Naive thymus-derived CD4-positive, alpha-beta T cell (primary cell): ENCODE data around the gene MRGPRD. TPM values are rescaled to one million over a fixed set of nuclear protein-coding genes. Genes with fewer than 3 reads are reported as not detected.
A peak's percentile ranks its signal among the peaks of the same experiment; 100 is the strongest.

Experiments
- ATAC-seq: fragments of 150-1000 bp; cut with Tn5 transposase; 2 replicates; pipeline ENCODE4 v1.10.0; 2021; ENCODE audit warnings: mild to moderate bottlenecking, moderate library complexity
- CTCF ChIA-PET: fragments of 350-600 bp; sonication (Branson Sonifier 250); formaldehyde crosslinking; loops from one replicate; lab custom pipeline; 2021; ENCODE audit warnings: antibody characterized with exemption; lab: Charles Lee
- POLR2A ChIA-PET: fragments of 350-600 bp; sonication (Branson Sonifier 250); formaldehyde crosslinking; loops from one replicate; lab custom pipeline; 2021; ENCODE audit warnings: antibody characterized with exemption, inconsistent platforms; lab: Charles Lee
- DNase-seq, 9 donors: peaks; one replicate each; pipeline versions ENCODE4 v3.0.0 to v3.0.0-alpha.2; 2020 to 2022; ENCODE audit warnings: mixed read lengths in 1 of 9
- H3K27ac ChIP-seq: one replicate; pipeline ENCODE4 v1.7.0; 2013; ENCODE audit warnings: mild to moderate bottlenecking, low read depth, low read length, moderate library complexity
- H3K27me3 ChIP-seq, 2 donors: one replicate each; pipeline ENCODE4 v1.7.0; 2013; ENCODE audit warnings: low read length in 2 of 2, mild to moderate bottlenecking in 2 of 2, moderate library complexity in 2 of 2; ENCODE audit not compliant: control insufficient read depth in 2 of 2, insufficient read depth in 2 of 2
- H3K36me3 ChIP-seq, 3 experiments: 1 replicate in 2 of 3; 2 replicates in 1 of 3; pipeline ENCODE4 v1.7.0; 2013; ENCODE audit warnings: low read length in 3 of 3, mild to moderate bottlenecking in 3 of 3, moderate library complexity in 1 of 3; ENCODE audit not compliant: insufficient read depth in 3 of 3, control insufficient read depth in 2 of 3
- H3K4me1 ChIP-seq, 2 donors: one replicate each; pipeline ENCODE4 v1.7.0; 2013; ENCODE audit warnings: low read length in 2 of 2, mild to moderate bottlenecking in 2 of 2, moderate library complexity in 1 of 2; ENCODE audit not compliant: control insufficient read depth in 2 of 2, insufficient read depth in 2 of 2
- H3K4me3 ChIP-seq: 2 replicates; pipeline ENCODE4 v1.7.0; 2013; ENCODE audit warnings: mild to moderate bottlenecking, low read length
- H3K9me3 ChIP-seq, 3 experiments: 1 replicate in 2 of 3; 2 replicates in 1 of 3; pipeline ENCODE4 v1.7.0; 2013; ENCODE audit warnings: low read length in 3 of 3; ENCODE audit not compliant: control insufficient read depth in 2 of 3
- H3K27ac Mint-ChIP-seq, 9 donors: one replicate each; pipeline ENCODE4 v1.8.0; 2020 to 2022; ENCODE audit warnings: mixed read lengths in 9 of 9, mild to moderate bottlenecking in 8 of 9, moderate library complexity in 5 of 9, inconsistent platforms in 2 of 9
- H3K27me3 Mint-ChIP-seq, 5 donors: one replicate each; pipeline ENCODE4 v1.8.0; 2021 to 2022; ENCODE audit warnings: mixed read lengths in 5 of 5, mild to moderate bottlenecking in 1 of 5
- H3K36me3 Mint-ChIP-seq, 5 donors: one replicate each; pipeline ENCODE4 v1.8.0; 2020 to 2022; ENCODE audit warnings: mixed read lengths in 5 of 5, mild to moderate bottlenecking in 3 of 5, inconsistent platforms in 1 of 5
- H3K4me1 Mint-ChIP-seq, 7 donors: one replicate each; pipeline ENCODE4 v1.8.0; 2020 to 2022; ENCODE audit warnings: mixed read lengths in 7 of 7, mild to moderate bottlenecking in 3 of 7, inconsistent platforms in 1 of 7
- H3K4me3 Mint-ChIP-seq, 10 donors: one replicate each; pipeline ENCODE4 v1.8.0; 2020 to 2022; ENCODE audit warnings: mild to moderate bottlenecking in 10 of 10, mixed read lengths in 10 of 10, moderate library complexity in 6 of 10, inconsistent platforms in 2 of 10
- H3K9me3 Mint-ChIP-seq, 11 donors: one replicate each; pipeline ENCODE4 v1.8.0; 2020 to 2022; ENCODE audit warnings: mixed read lengths in 11 of 11, mild to moderate bottlenecking in 4 of 11, inconsistent platforms in 1 of 11, moderate library complexity in 1 of 11
- intact Hi-C, 2 donors: fragments of 100-400 bp; cut with micrococcal nuclease; formaldehyde crosslinking; loops; one replicate each; pipeline ENCODE4 v1.15.1; 2023
- polyA plus RNA-seq, 2 donors: library from polyadenylated mRNA; unstranded; fragments of 300-500 nt; fragmentation: Illumina TruSeq; gene quantifications; one replicate each; pipeline ENCODE4 v1.2.3, GENCODE V29; 2021
- total RNA-seq, 6 experiments: library from RNA in 5 of 6; stranded (reverse) in 5 of 6; gene quantifications; 1 replicate in 5 of 6; 2 replicates in 1 of 6; pipeline ENCODE4 v1.2.3 and lab custom pipeline; 2021 to 2026

The MRGPRD gene
- total and polyA plus RNA-seq, 7 experiments from 2014 or later, result 0.25 TPM; not detected in 6

DNA sequence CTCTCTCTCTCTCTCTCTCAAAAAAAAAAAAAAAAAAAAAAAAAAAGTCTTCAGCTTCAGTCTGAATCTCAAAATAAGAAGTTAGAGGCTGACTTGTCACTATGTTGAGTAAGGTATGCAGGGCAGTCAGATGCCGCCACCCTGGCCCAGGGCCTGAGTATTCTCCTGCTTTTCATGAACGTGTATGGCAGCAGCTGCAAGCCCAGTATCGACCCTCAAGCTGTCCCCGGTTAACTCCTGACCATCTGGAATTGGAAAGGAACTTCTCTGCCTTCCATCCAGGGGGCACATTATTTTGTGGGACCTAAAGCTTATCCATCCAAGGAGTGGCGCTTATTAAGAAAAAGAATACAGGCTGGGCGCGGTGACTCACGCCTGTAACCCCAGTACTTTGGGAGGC, 11.4 kb downstream of the MRGPRD start:
- H3K27me3 Mint-ChIP-seq, result peaks cover 0 to 10% (median 2%) of the 10 kb centered on the region in 5 donors
- H3K27ac Mint-ChIP-seq, result no peak overlapping the region
- DNase-seq, result no peak
- Histone ChIP-seq H3K27me3 (no peaks in the 10 kb centered on the region), H3K27ac (no peak overlapping the region), H3K9me3 (no peaks in the 10 kb centered on the region), H3K4me1 (peaks cover 3 to 7% of the 10 kb centered on the region in 2 donors), H3K36me3 (no peaks in the 10 kb centered on the region), H3K4me3 (no peak overlapping the region)
- ChIA-PET POLR2A (no interaction called here), CTCF (no interaction called here)
- H3K4me3 Mint-ChIP-seq, result no peak overlapping the region
- peaks cover 1 to 19% (median 9%) of the 10 kb centered on the region in 7 donors for H3K4me1 Mint-ChIP-seq
- no peaks in the 10 kb centered on the region for H3K9me3 Mint-ChIP-seq
- peaks cover 0 to 13% (median 0%) of the 10 kb centered on the region in 5 donors for H3K36me3 Mint-ChIP-seq
- no peak for ATAC-seq
- intact Hi-C loops, result no loop called here

DNA sequence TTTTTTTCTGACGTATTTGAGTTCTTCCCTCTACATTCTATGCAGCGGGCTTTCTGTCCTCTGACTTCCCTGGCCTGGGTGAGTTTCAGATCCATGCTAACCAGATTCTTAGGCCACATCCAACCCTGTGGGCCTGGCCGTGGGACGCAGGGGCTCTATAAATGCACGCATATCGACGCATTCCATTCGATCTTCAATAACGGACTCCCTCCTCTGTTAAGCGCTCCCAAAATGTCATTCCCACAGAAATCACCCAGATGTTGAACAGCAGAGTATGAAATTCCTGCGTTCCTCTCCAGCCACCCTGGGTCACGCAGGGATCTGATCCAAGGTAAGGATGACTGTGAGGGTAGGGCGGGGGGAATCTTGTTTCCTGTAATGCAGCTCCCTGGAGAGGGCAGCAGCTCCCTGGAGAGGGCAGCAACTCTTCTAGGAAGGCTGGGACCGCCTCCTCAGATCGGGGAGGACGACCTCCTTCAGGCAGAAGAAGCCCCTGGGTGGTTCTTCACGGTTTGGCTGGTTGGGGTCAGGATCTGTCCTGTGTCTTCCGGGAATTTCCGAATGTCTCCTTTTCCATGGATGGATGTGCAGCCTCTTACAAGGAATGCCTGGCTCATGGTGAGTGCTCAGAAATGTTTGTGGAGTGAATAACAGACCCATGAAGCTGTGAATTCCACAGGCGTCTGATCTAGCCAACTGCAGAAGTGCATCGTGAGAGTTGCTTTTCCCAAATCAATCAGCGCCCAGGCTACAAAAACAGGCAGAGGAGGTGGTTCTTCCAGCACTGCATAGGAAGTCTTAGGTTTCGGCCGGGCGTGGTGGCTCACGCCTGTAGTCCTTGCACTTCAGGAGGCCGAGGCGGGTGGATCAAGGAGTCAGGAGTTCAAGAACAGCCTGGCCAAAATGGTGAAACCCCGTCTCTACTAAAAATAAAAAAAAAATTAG, 12.2 kb downstream of the MRGPRD start:
- intact Hi-C loops, result no loop called here
- Mint-ChIP-seq H3K36me3 (peaks cover 0 to 21% (median 0%) of the 10 kb centered on the region in 5 donors), H3K9me3 (peaks cover 0 to 3% (median 0%) of the 10 kb centered on the region in 11 donors), H3K27ac (no peak overlapping the region), H3K4me1 (peaks cover 1 to 27% (median 9%) of the 10 kb centered on the region in 7 donors), H3K27me3 (peaks cover 0 to 10% (median 2%) of the 10 kb centered on the region in 5 donors), H3K4me3 (no peak overlapping the region)
- DNase-seq (no peak), ATAC-seq (no peak)
- POLR2A ChIA-PET, result no interaction called here
- CTCF ChIA-PET, result no interaction called here
- no peak overlapping the region for H3K27ac ChIP-seq
- H3K4me1 ChIP-seq, result peaks cover 3 to 10% of the 10 kb centered on the region in 2 donors
- no peaks in the 10 kb centered on the region for H3K36me3 ChIP-seq
- H3K27me3 ChIP-seq, result no peaks in the 10 kb centered on the region
- H3K9me3 ChIP-seq, result no peaks in the 10 kb centered on the region
- H3K4me3 ChIP-seq, result no peak overlapping the region

DNA sequence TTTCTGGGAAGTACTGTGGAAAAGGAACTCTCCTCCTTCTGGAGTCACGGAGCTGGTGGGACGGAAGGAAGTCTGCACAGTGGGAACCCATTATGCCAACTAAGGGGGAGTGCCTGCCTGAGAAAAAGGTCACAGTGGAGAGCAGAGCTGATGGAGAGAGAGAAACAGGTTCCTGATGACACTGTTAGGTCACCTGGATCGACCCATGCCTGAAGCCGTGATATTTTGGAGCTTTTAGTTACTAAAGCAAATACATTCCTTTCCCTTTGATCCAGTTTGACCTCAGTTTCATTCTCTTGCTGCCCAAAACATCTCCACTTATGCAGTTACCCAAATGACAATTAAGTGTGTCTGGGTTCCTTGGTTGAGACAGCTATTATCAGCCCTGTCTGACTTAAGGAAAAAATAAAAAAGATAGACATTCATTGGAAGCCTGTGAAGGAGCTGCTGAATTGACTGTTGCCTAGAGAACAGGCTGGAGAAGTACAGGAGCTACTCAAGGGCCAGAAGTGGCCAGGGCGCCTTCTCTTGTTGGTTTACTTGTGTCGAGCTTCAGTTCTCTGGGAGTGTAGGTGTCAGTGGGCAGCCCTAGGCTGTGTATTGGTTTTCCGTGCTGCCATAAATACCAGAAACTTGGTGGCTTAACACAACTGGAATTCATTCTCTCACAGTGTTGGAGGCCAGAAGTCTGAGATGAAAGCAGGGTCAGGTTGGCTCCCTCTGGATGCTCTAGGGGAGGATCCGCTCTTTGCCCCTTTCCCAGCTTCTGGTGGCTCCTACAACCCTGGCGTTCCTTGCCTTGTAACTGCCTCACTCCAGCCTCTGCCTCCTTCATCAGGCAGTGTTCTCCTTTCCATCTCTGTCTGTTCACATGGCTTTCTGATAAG, 13.6 kb downstream of the MRGPRD start:
- peaks cover 1 to 37% (median 17%) of the 10 kb centered on the region in 7 donors for H3K4me1 Mint-ChIP-seq
- CTCF ChIA-PET, result no interaction called here

DNA sequence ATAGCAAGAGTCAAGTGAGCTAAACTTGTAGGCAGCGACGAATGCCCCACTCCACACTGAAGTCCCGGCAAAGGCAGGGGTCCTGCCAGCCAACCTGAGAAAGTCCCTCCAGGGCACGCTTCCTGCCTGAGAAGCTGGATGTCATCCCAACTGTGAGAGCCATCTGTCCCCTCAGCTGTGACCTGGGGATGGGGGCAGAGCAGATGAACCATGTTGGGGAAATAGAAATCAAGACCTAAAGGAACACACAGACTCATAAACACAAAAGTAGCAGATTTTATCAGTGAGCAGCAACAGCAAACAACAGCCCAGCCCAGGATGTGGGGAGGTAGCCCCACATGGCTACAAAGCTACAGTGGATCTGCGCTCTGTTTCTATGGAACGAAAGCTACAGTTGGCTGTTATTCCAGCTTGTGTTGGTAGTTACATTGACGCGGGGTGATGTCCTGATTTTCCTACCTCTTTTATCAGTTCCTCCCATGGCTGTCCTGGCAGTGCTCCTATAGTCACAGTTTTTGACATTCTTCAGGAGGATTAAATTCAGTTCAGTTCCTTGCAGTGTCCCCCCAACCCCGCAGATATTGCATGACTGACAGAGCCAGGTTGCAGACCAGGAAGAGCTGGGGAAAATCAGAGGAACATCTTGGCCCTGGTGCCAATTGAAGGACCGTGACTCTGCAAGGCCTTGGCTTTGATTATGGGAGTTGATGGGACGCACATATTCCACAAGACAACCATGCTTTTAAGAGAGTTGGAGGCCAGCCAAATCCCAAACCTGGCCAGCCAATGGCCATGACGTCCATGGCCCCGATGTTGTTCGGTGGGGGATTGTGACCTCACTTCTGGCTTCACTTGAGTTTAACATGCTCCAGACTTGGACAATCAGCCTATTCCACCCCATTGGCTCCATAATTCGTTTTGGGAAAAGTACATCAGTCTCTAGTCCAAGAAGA, 14.6 kb downstream of the MRGPRD start:
- no peak for ATAC-seq
- Histone ChIP-seq H3K4me1 (peaks cover 3 to 15% of the 10 kb centered on the region in 2 donors), H3K36me3 (no peaks in the 10 kb centered on the region), H3K27me3 (no peaks in the 10 kb centered on the region), H3K27ac (no peak overlapping the region), H3K4me3 (no peak overlapping the region), H3K9me3 (no peaks in the 10 kb centered on the region)
- H3K27ac Mint-ChIP-seq, result peak overlapping the region in 7 of 9 donors; percentile 46 to 88 (median 71)
- H3K27me3 Mint-ChIP-seq, result peaks cover 0 to 6% (median 2%) of the 10 kb centered on the region in 5 donors
- H3K9me3 Mint-ChIP-seq, result peaks cover 0 to 3% (median 0%) of the 10 kb centered on the region in 11 donors
- intact Hi-C loops, result no loop called here
- H3K4me1 Mint-ChIP-seq, result peaks cover 1 to 39% (median 17%) of the 10 kb centered on the region in 7 donors
- peaks cover 0 to 31% (median 0%) of the 10 kb centered on the region in 5 donors for H3K36me3 Mint-ChIP-seq
- H3K4me3 Mint-ChIP-seq, result peak overlapping the region in 8 of 10 donors; percentile 24 to 67 (median 40)
- DNase-seq, result peak in 5 of 9 donors; percentile 10 to 45 (median 16)
- POLR2A ChIA-PET, result no interaction called here
- CTCF ChIA-PET, result interaction anchor here (0.8 kb wide), 1 partner anchor 25 kb away, joined by 3 read pairs; no protein-coding TSS in a partner anchor

More for the DNA sequence above, 13.6 kb downstream of the MRGPRD start:
- Histone ChIP-seq H3K36me3 (no peaks in the 10 kb centered on the region), H3K27ac (no peak overlapping the region), H3K27me3 (no peaks in the 10 kb centered on the region), H3K9me3 (no peaks in the 10 kb centered on the region), H3K4me1 (peaks cover 3 to 15% of the 10 kb centered on the region in 2 donors), H3K4me3 (no peak overlapping the region)
- Mint-ChIP-seq H3K4me3 (no peak overlapping the region), H3K9me3 (peaks cover 0 to 3% (median 0%) of the 10 kb centered on the region in 11 donors), H3K27ac (peak overlapping the region in 3 of 9 donors; percentile 29 to 67 (median 53)), H3K27me3 (peaks cover 0 to 10% (median 2%) of the 10 kb centered on the region in 5 donors), H3K36me3 (peaks cover 0 to 29% (median 0%) of the 10 kb centered on the region in 5 donors)
- intact Hi-C loops, result no loop called here
- POLR2A ChIA-PET, result no interaction called here
- no peak for DNase-seq
- ATAC-seq, result no peak

DNA sequence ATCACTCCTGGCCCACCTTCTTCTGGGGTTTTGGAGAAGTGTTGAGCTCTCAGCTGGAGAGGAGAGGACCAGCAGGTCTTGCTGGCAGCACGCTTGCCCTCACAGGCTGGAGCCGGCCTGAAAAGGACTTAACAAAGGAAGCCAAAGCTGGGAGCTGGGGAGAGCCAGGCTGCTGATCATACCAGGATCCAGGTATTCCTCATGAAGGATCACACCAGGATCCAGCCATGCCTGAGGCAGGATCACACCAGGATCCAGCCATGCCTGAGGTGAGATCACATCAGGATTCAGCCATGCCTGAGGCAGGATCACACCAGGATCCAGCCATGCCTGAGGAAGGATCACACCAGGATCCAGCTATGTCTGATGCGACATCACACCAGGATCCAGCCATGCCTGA, 17.0 kb downstream of the MRGPRD start:
- ChIA-PET POLR2A (interaction anchor here (1.1 kb wide), 1 partner anchor 31 kb away, joined by 5 read pairs; no protein-coding TSS in a partner anchor), CTCF (no interaction called here)
- no peak for ATAC-seq
- Mint-ChIP-seq H3K9me3 (peaks cover 0 to 3% (median 0%) of the 10 kb centered on the region in 11 donors), H3K36me3 (peaks cover 0 to 31% (median 0%) of the 10 kb centered on the region in 5 donors), H3K4me3 (peak overlapping the region in 2 of 10 donors; percentile 15 to 51), H3K27ac (peak overlapping the region in 7 of 9 donors; percentile 47 to 97 (median 72)), H3K4me1 (peaks cover 1 to 39% (median 17%) of the 10 kb centered on the region in 7 donors), H3K27me3 (peaks cover 0 to 6% (median 2%) of the 10 kb centered on the region in 5 donors)
- DNase-seq, result no peak
- no peak overlapping the region for H3K4me3 ChIP-seq
- intact Hi-C loops, result loop anchor here in 1 of 2 donors (5.0 kb wide), 1 partner anchor 61 kb away; the partner anchor contains the start of genes IGHMBP2 and MRPL21
- H3K27ac ChIP-seq, result no peak overlapping the region
- peaks cover 3 to 15% of the 10 kb centered on the region in 2 donors for H3K4me1 ChIP-seq
- H3K27me3 ChIP-seq, result no peaks in the 10 kb centered on the region
- H3K9me3 ChIP-seq, result no peaks in the 10 kb centered on the region
- no peaks in the 10 kb centered on the region for H3K36me3 ChIP-seq
